KOPT-K1 (cell line): ENCODE data around the gene KLHL14.

Experiments used
- H3K27ac ChIP-seq: fragments of 200-600 bp; sonication (generic); 2 replicates; pipeline ENCODE4 v1.5.1; 2016; ENCODE audit warnings: antibody characterized with exemption, mild to moderate bottlenecking, low read depth, low read length; ENCODE audit not compliant: poor library complexity, severe bottlenecking
- H3K36me3 ChIP-seq: fragments of 200-600 bp; sonication (generic); 2 replicates; pipeline ENCODE4 v1.5.1; 2017; ENCODE audit warnings: antibody characterized with exemption, mild to moderate bottlenecking, low read length, moderate library complexity; ENCODE audit not compliant: insufficient read depth
- H3K9me3 ChIP-seq: fragments of 200-600 bp; sonication (generic); 2 replicates; pipeline ENCODE4 v1.5.1; 2017; ENCODE audit warnings: antibody characterized with exemption, low read length, mild to moderate bottlenecking; ENCODE audit not compliant: insufficient read depth, poor library complexity, severe bottlenecking

The KLHL14 gene

GRCh38 chr18:32776561-32776960, 3.7 kb upstream of the KLHL14 start:
- no peaks in the 10 kb centered on the region for H3K9me3 ChIP-seq
- no peaks in the 10 kb centered on the region for H3K36me3 ChIP-seq
- H3K27ac ChIP-seq: no peak overlapping the region

- Histone ChIP-seq H3K9me3 (no peaks in the 10 kb centered on the region), H3K27ac (no peak overlapping the region), H3K36me3 (no peaks in the 10 kb centered on the region)
These were observed 2.8 kb upstream of the KLHL14 start for GRCh38 chr18:32775628-32776027.

GRCh38 chr18:32773382-32773712, 524 bp upstream of the KLHL14 start:
- H3K9me3 ChIP-seq: no peaks in the 10 kb centered on the region
- no peaks in the 10 kb centered on the region for H3K36me3 ChIP-seq
- H3K27ac ChIP-seq: no peak overlapping the region

- H3K9me3 ChIP-seq: no peaks in the 10 kb centered on the region
- no peaks in the 10 kb centered on the region for H3K36me3 ChIP-seq
- H3K27ac ChIP-seq: no peak overlapping the region
These were observed 797 bp downstream of the KLHL14 start for GRCh38 chr18:32771871-32772580.

GRCh38 chr18:32771169-32771751, 1.6 kb downstream of the KLHL14 start:
- H3K36me3 ChIP-seq: no peaks in the 10 kb centered on the region
- H3K27ac ChIP-seq: no peak overlapping the region

GRCh38 chr18:32770666-32771168, 2.1 kb downstream of the KLHL14 start:
- no peaks in the 10 kb centered on the region for H3K9me3 ChIP-seq
- H3K27ac ChIP-seq: no peak overlapping the region
- H3K36me3 ChIP-seq: no peaks in the 10 kb centered on the region

More at GRCh38 chr18:32771169-32771751, 1.6 kb downstream of the KLHL14 start:
- no peaks in the 10 kb centered on the region for H3K9me3 ChIP-seq

GRCh38 chr18:32770054-32770665, 2.7 kb downstream of the KLHL14 start:
- Histone ChIP-seq H3K27ac (no peak overlapping the region), H3K36me3 (no peaks in the 10 kb centered on the region), H3K9me3 (no peaks in the 10 kb centered on the region)

GRCh38 chr18:32769586-32770053, 3.2 kb downstream of the KLHL14 start:
- Histone ChIP-seq H3K27ac (no peak overlapping the region), H3K9me3 (no peaks in the 10 kb centered on the region)

GRCh38 chr18:32769071-32769585, 3.7 kb downstream of the KLHL14 start:
- no peaks in the 10 kb centered on the region for H3K36me3 ChIP-seq
- H3K9me3 ChIP-seq: no peaks in the 10 kb centered on the region
- H3K27ac ChIP-seq: no peak overlapping the region

More at GRCh38 chr18:32769586-32770053, 3.2 kb downstream of the KLHL14 start:
- H3K36me3 ChIP-seq: no peaks in the 10 kb centered on the region

GRCh38 chr18:32767400-32767799, 5.4 kb downstream of the KLHL14 start:
- Histone ChIP-seq H3K9me3 (no peaks in the 10 kb centered on the region), H3K36me3 (no peaks in the 10 kb centered on the region), H3K27ac (no peak overlapping the region)

GRCh38 chr18:32764611-32765244, 8.1 kb downstream of the KLHL14 start:
- H3K36me3 ChIP-seq: no peaks in the 10 kb centered on the region
- no peak overlapping the region for H3K27ac ChIP-seq
- no peaks in the 10 kb centered on the region for H3K9me3 ChIP-seq

GRCh38 chr18:32763293-32763692, 9.5 kb downstream of the KLHL14 start:
- H3K36me3 ChIP-seq: no peaks in the 10 kb centered on the region
- no peak overlapping the region for H3K27ac ChIP-seq
- no peaks in the 10 kb centered on the region for H3K9me3 ChIP-seq

GRCh38 chr18:32761231-32761630, 11.6 kb downstream of the KLHL14 start:
- Histone ChIP-seq H3K36me3 (no peaks in the 10 kb centered on the region), H3K27ac (no peak overlapping the region)

GRCh38 chr18:32760391-32760790, 12.4 kb downstream of the KLHL14 start:
- Histone ChIP-seq H3K27ac (no peak overlapping the region), H3K9me3 (no peaks in the 10 kb centered on the region)

More at GRCh38 chr18:32761231-32761630, 11.6 kb downstream of the KLHL14 start:
- H3K9me3 ChIP-seq: no peaks in the 10 kb centered on the region

GRCh38 chr18:32759611-32760167, 13.1 kb downstream of the KLHL14 start:
- no peaks in the 10 kb centered on the region for H3K36me3 ChIP-seq
- H3K27ac ChIP-seq: no peak overlapping the region
- no peaks in the 10 kb centered on the region for H3K9me3 ChIP-seq

More at GRCh38 chr18:32760391-32760790, 12.4 kb downstream of the KLHL14 start:
- H3K36me3 ChIP-seq: no peaks in the 10 kb centered on the region
